OCI-LY3 (cell line): ENCODE data around the gene SLC26A3.

Experiments
- H2AFZ ChIP-seq: fragments of 200-600, 300-600 bp; shearing (Covaris generic); 2 replicates; pipeline ENCODE4 v1.6.0; 2014; ENCODE audit warnings: antibody characterized with exemption, low read depth, low read length
- H3K27ac ChIP-seq: fragments of 200-600, 300-600 bp; sonication (generic); 2 replicates; pipeline ENCODE4 v1.5.1; 2014; ENCODE audit warnings: mild to moderate bottlenecking, low read length, moderate library complexity, mixed read lengths
- H3K27me3 ChIP-seq: fragments of 200-600, 300-600 bp; sonication (generic); 2 replicates; pipeline ENCODE4 v1.6.1; 2014; ENCODE audit warnings: low read depth, low read length, mixed read lengths
- H3K36me3 ChIP-seq: fragments of 200-600, 300-600 bp; sonication (generic); replicated peaks from 2 replicates; pipeline ENCODE3; 2014; ENCODE audit warnings: low read depth, low read length, mixed read lengths
- H3K4me1 ChIP-seq: fragments of 300-600, 200-600 bp; sonication (generic); 2 replicates; pipeline ENCODE4 v1.6.1; 2014; ENCODE audit warnings: low read length, mixed read lengths
- H3K4me2 ChIP-seq: fragments of 200-600, 300-600 bp; sonication (generic); 2 replicates; pipeline ENCODE4 v1.6.1; 2014; ENCODE audit warnings: low read length, mixed read lengths
- H3K4me3 ChIP-seq: fragments of 300-600, 200-600 bp; sonication (generic); 2 replicates; pipeline ENCODE4 v1.5.1; 2014; ENCODE audit warnings: antibody characterized with exemption, mild to moderate bottlenecking, low read length, moderate library complexity
- H3K79me2 ChIP-seq: fragments of 300-600, 200-600 bp; shearing (Covaris generic); 2 replicates; pipeline ENCODE4 v1.6.1; 2014; ENCODE audit warnings: mild to moderate bottlenecking, low read length, mixed read lengths
- H3K9ac ChIP-seq: fragments of 300-600, 200-600 bp; shearing (Covaris generic); 2 replicates; pipeline ENCODE4 v1.6.0; 2014; ENCODE audit warnings: mild to moderate bottlenecking, low read length, moderate library complexity
- H3K9me3 ChIP-seq: fragments of 200-600, 300-600 bp; shearing (Covaris generic); 2 replicates; pipeline ENCODE4 v1.6.1; 2014; ENCODE audit warnings: low read length, mixed read lengths; ENCODE audit not compliant: insufficient read depth
- H4K20me1 ChIP-seq: fragments of 200-600, 300-600 bp; sonication (generic); 2 replicates; pipeline ENCODE4 v1.6.1; 2016; ENCODE audit warnings: low read length, mixed read lengths; ENCODE audit not compliant: insufficient read depth
- CTCF ChIP-seq: fragments of 200-600, 300-600 bp; sonication (generic); IDR thresholded peaks from 2 replicates; pipeline ENCODE4 v1.5.1; 2014; ENCODE audit warnings: antibody characterized with exemption, low read length, low read depth
- EZH2phosphoT487 ChIP-seq: fragments of 200-600 bp; shearing (Covaris generic); IDR thresholded peaks from 2 replicates; pipeline ENCODE4 v1.6.1; 2018; ENCODE audit warnings: antibody characterized with exemption, mixed run types, low read depth

The SLC26A3 gene

GRCh38 chr7:107834401-107834800 lies 31.4 kb upstream of the SLC26A3 start:
- Histone ChIP-seq H2AFZ (no peak overlapping the region), H3K4me1 (no peaks in the 10 kb centered on the region), H3K9me3 (no peaks in the 10 kb centered on the region), H3K36me3 (no peaks in the 10 kb centered on the region), H3K27me3 (peaks cover 10% of the 10 kb centered on the region; the same call in 1 of the 2 replicates), H3K9ac (no peak overlapping the region), H3K79me2 (no peaks in the 10 kb centered on the region), H3K4me3 (no peak overlapping the region), H3K4me2 (no peak overlapping the region), H3K27ac (no peak overlapping the region), H4K20me1 (no peaks in the 10 kb centered on the region)
- TF ChIP-seq EZH2phosphoT487, result no peak
- TF ChIP-seq CTCF, result no peak

GRCh38 chr7:107833684-107834106 lies 30.7 kb upstream of the SLC26A3 start:
- H3K27me3 ChIP-seq, result peaks cover 10% of the 10 kb centered on the region; the same call in 1 of the 2 replicates
- H3K36me3 ChIP-seq, result no peaks in the 10 kb centered on the region
- H3K27ac ChIP-seq, result no peak overlapping the region
- no peak overlapping the region for H3K4me2 ChIP-seq
- TF ChIP-seq EZH2phosphoT487 (no peak), CTCF (no peak)
- no peaks in the 10 kb centered on the region for H3K4me1 ChIP-seq
- no peak overlapping the region for H3K4me3 ChIP-seq
- H4K20me1 ChIP-seq, result no peaks in the 10 kb centered on the region
- H3K9me3 ChIP-seq, result no peaks in the 10 kb centered on the region
- no peak overlapping the region for H2AFZ ChIP-seq
- no peak overlapping the region for H3K9ac ChIP-seq
- no peaks in the 10 kb centered on the region for H3K79me2 ChIP-seq

- Histone ChIP-seq H3K4me2 (no peak overlapping the region), H3K27me3 (peaks cover 10% of the 10 kb centered on the region; the same call in 1 of the 2 replicates), H3K27ac (no peak overlapping the region)
These were observed 27.4 kb upstream of the SLC26A3 start for GRCh38 chr7:107830420-107830819.

GRCh38 chr7:107828540-107828939 lies 25.5 kb upstream of the SLC26A3 start:
- H3K4me1 ChIP-seq, result no peaks in the 10 kb centered on the region
- no peaks in the 10 kb centered on the region for H3K36me3 ChIP-seq
- no peak overlapping the region for H3K9ac ChIP-seq
- TF ChIP-seq EZH2phosphoT487, result no peak
- TF ChIP-seq CTCF, result no peak
- H3K9me3 ChIP-seq, result no peaks in the 10 kb centered on the region
- H3K79me2 ChIP-seq, result no peaks in the 10 kb centered on the region
- no peaks in the 10 kb centered on the region for H4K20me1 ChIP-seq
- H2AFZ ChIP-seq, result no peak overlapping the region
- H3K4me2 ChIP-seq, result no peak overlapping the region
- no peak overlapping the region for H3K27ac ChIP-seq
- no peak overlapping the region for H3K4me3 ChIP-seq
- H3K27me3 ChIP-seq, result peaks cover 6% of the 10 kb centered on the region; the same call in 1 of the 2 replicates

More at GRCh38 chr7:107830420-107830819, 27.4 kb upstream of the SLC26A3 start:
- H3K9me3 ChIP-seq, result no peaks in the 10 kb centered on the region
- no peaks in the 10 kb centered on the region for H3K4me1 ChIP-seq
- no peaks in the 10 kb centered on the region for H3K79me2 ChIP-seq
- no peak overlapping the region for H3K9ac ChIP-seq
- no peaks in the 10 kb centered on the region for H4K20me1 ChIP-seq
- no peak overlapping the region for H3K4me3 ChIP-seq
- no peak for TF ChIP-seq CTCF
- no peak for TF ChIP-seq EZH2phosphoT487
- no peaks in the 10 kb centered on the region for H3K36me3 ChIP-seq
- no peak overlapping the region for H2AFZ ChIP-seq
